GM18951 (cell line): ENCODE data around the gene TUBGCP6.

ENCODE experiments used
- POLR2A ChIP-seq: IDR thresholded peaks from 4 replicates; pipeline ENCODE4 v1.6.1; 2011; ENCODE audit warnings: mild to moderate bottlenecking; ENCODE audit not compliant: insufficient read length, insufficient read depth; ENCODE audit errors: extremely low read depth
- in situ Hi-C: fragments of 300-500 bp; cut with MboI; formaldehyde crosslinking; loops from one replicate; pipeline ENCODE4 v1.12.0; 2022; ENCODE audit warnings: low sequenced_read_pairs, mixed read lengths, inconsistent platforms; ENCODE audit not compliant: unreplicated experiment

Gene TUBGCP6

DNA sequence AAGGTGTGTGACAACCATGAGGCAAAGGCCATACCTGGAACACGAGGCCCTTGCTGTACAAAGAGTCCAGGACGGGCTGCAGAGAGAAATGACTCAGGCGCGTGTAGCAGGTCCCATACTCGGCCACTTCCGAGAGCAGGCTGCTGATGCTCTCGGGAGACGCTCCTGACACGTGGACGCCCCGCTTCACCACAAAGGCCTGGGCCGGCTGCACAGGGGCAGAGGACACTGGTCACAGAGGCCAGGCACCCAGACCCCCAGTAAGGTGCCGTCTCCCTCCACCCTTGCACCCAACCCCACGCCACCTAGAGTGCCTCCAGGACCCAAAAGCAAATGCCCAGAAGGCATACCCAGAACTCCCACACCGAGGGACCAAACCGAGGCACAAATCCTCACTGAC lies 15.5 kb downstream of the TUBGCP6 start:
- in situ Hi-C loops: no loop called here
- TF ChIP-seq POLR2A: no peak

- no peak for TF ChIP-seq POLR2A
- in situ Hi-C loops: no loop called here
Measured at GRCh38 chr22:50228366-50228765, 16.5 kb downstream of the TUBGCP6 start.

GRCh38 chr22:50227579-50228215 lies 17.1 kb downstream of the TUBGCP6 start:
- in situ Hi-C loops: no loop called here
- no peak for TF ChIP-seq POLR2A

DNA sequence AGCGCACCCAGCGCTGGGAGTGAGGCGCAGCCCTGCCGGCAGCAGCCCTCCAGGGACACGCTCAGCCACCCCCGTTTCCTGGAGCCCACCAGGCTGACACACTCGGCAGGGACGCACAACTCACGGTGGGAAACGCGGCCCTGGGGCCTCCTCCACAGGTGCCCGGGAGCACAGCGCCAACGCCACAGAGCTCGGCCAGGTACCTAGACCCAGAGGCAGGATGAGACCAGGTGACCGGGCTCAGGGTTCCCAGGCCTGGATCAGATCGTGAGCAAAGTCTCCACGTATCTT lies 18.0 kb downstream of the TUBGCP6 start:
- in situ Hi-C loops: no loop called here
- no peak for TF ChIP-seq POLR2A

DNA sequence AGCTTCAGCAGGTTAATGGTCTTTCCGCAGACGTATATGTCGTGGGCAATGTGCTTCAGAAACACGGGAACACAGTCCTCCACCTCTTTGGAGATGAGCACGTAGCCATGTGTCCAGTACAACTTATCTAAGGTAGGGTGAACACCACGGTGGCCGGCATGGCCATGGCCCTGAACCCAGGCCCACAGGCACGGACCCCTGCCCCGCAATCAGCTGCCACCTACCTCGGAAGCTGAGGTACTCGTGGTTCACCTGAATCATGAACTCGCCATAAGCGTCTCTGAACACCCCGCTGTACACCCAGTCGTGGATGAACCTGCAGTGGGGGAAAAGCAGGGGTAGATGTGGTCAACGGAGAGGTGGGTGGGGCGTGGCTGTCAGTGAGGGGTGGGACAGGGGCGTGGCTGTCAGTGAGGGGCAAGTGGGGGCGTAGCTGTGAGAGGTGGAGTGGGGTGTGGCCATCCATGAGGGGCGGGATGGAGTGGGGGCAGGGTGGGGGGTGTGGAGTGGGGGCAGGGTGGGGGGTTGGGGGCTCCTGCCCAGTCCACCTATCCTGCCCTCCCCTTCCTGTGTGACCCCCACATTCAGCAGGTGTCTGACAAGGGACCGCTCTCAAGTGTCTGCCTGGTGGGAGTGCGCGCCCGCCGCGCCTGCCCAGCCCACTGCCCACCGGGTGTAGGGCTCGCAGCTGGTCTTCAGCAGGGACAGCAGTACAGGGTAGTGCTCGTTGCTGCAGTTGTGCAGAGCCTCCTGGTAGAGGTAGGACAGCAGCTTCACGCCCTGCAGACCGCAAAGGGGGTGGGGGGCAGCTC lies 18.6 kb downstream of the TUBGCP6 start:
- in situ Hi-C loops: no loop called here
- no peak for TF ChIP-seq POLR2A

DNA sequence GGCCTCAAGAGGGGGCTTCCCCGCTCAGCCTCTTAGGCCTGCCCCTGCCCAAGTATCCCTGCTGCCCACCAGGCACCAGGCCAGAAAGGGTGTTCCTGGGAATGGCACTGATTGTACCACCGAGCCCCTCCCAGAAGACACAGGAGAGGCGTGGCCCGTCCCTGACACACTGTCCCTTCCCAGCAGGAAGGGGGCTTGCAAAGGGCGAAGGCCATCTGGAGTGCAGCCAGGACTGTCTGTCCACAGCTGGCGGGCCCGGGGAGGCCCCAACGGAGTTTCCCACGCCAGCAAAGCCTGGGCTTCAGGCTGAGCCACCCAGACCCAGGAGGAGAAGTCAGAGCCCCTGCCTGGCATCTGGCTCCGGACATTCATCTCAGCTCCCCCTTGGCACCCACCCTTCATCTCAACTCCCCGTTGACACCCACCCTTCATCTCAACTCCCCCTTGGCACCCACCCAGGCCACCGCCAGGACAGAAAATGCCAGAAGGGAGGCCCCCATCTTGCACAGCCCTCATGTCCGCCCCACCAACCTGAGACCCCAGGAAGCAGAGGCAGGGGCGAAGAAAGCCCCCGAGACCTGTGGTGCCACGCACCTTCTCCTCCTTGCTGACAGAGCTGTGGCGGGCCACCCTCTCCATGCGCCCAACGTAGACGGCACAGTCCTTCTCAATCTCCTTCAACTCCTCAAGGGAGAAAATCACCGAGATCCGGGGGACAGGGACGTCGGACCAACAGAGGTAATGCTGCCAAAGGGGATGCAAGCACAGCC lies 19.4 kb downstream of the TUBGCP6 start:
- in situ Hi-C loops: no loop called here
- TF ChIP-seq POLR2A: no peak

GRCh38 chr22:50224071-50224470 lies 20.8 kb downstream of the TUBGCP6 start:
- in situ Hi-C loops: loop anchor here (25.0 kb wide), 2 partner anchors 287 to 462 kb away; no protein-coding TSS in a partner anchor
- TF ChIP-seq POLR2A: no peak

GRCh38 chr22:50222508-50222907 lies 22.3 kb downstream of the TUBGCP6 start:
- no peak for TF ChIP-seq POLR2A
- in situ Hi-C loops: loop anchor here (25.0 kb wide), 2 partner anchors 285 to 460 kb away; no protein-coding TSS in a partner anchor

DNA sequence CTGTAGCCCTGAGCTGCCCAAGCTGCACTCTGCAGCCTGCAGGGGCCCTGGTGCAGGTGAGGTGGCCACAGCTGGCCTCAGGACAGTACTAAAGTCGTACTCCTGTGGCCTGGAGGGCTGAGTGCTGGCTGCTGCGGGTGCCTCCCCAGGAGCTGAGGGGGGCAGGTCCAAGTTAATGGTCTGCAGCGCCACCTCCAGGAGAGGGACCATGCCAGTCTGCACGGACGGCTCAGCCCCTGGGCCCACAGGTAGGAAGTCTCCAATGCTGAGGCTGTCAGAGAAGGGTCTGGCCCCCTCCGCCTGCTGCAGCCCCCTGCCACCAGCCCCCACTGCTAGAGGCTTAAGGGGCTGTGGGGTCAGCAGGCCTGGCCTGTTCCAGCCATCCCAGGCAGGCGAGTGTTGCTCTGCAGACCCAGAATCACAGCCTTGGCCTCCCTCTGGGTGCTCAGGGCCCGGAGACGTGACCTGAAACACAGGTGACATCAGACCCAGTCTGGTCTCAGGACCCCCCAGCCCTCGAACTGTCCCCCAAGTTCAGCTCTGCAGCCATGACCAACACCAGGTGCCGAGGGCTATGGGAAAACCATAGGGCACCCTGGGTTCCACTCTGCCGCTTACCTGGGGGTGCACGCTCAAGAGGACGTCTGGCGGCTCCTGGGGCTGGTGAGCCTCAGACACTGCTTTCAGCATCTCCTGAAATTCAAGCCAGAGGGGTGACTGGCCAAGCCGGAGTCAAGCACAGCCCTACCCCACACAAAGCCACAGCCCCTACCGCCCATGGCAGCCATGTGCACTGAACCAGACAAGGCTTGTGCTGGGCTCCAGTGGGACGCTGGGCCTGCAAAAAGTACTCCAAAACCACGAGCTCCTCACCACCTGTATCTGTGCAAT lies 23.2 kb downstream of the TUBGCP6 start:
- in situ Hi-C loops: loop anchor here (25.0 kb wide), 2 partner anchors 284 to 459 kb away; no protein-coding TSS in a partner anchor
- TF ChIP-seq POLR2A: no peak

GRCh38 chr22:50220603-50221409 lies 24.0 kb downstream of the TUBGCP6 start:
- in situ Hi-C loops: loop anchor here (25.0 kb wide), 2 partner anchors 284 to 459 kb away; no protein-coding TSS in a partner anchor
- no peak for TF ChIP-seq POLR2A

- in situ Hi-C loops: loop anchor here (25.0 kb wide), 2 partner anchors 283 to 458 kb away; no protein-coding TSS in a partner anchor
- TF ChIP-seq POLR2A: no peak
Measured at GRCh38 chr22:50219800-50220602, 24.8 kb downstream of the TUBGCP6 start.
